ENCODE measurements around the gene PPM1F. TPM values are rescaled to one million over a fixed set of nuclear protein-coding genes. Genes with fewer than 3 reads are reported as not detected.

Gene PPM1F
- total RNA-seq, 8 experiments from 2014 or later, result 12.3 to 23.1 (median 16.3) TPM

DNA sequence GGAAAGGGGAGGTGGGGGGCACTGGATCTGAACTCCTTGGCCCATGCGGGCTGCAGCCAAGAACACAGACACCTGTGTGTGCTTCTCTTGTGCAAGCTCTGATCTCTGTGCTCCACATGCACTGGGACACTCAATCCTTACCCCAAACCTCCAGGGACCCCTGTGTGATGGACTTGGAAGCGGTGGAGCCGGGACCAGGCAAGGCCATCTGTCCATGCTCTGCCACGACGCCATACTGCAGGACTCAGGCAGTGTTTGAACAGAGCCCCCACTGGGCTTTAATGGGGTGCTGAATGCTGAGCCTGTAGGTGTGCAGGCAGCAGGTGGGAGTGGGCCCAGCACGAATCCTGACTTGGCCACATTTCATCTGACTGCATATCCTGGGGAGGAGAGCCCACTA lies 23.4 kb downstream of the PPM1F start:
- in situ Hi-C loops (cut with MboI; ENCODE audit: low pct_unique_long_range_greater_than_20kb in 2 of 9, low sequenced_read_pairs in 9 of 9, unreplicated experiment in 9 of 9), result loop anchor here in 3 of 9 experiments (25.0 kb wide), 1 partner anchor 217 kb away; no protein-coding TSS in a partner anchor
- Histone ChIP-seq H3K27ac (peak overlapping the region in 1 of 2 donors; percentile 25), H3K4me1 (replicated peaks in 1 of 2) (peaks cover 6 to 8% of the 10 kb centered on the region in 2 donors), H3K4me3 (no peak overlapping the region)
- WGBS, 10 experiments, result 67 to 100% (median 100%) methylated on average over 1 to 3 of the region's 6 CpGs; no CpG with 5 or more reads in 5 of the 10 experiments
- no peak for ATAC-seq (replicated peaks in 6 of 8)

DNA sequence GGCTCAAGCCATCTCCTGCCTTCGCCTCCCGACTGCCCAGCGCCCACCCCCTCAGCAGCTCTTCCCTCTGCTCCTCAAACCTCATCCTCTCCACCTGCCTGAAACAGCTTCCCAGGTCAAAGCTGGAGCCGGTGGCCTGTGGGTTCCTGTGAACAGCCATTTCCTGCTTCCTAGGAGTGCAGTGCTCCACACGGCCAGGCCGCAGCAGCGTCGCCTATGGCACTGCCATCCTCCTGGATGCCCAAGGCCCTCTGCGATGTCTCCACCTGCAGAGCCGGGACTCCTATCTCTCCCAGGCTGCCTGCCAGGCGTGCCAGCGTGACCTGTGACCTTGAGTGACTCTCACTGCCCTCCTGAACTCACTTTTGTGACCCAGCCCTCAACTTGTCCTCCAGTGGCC lies 24.6 kb downstream of the PPM1F start:
- 80 to 100% (median 90%) methylated on average over 1 to 10 of the region's 12 CpGs; no CpG with 5 or more reads in 2 of the 10 experiments for WGBS, 10 experiments
- in situ Hi-C loops (cut with MboI; ENCODE audit: low pct_unique_long_range_greater_than_20kb in 2 of 9, low sequenced_read_pairs in 9 of 9, unreplicated experiment in 9 of 9), result loop anchor here in 3 of 9 experiments (25.0 kb wide), 1 partner anchor 216 kb away; no protein-coding TSS in a partner anchor
- H3K4me1 ChIP-seq (replicated peaks in 1 of 2), result peaks cover 6 to 8% of the 10 kb centered on the region in 2 donors
- no peak overlapping the region for H3K4me3 ChIP-seq
- peak overlapping the region in 1 of 2 donors; percentile 46 for H3K27ac ChIP-seq
- no peak for ATAC-seq (replicated peaks in 6 of 8)

DNA sequence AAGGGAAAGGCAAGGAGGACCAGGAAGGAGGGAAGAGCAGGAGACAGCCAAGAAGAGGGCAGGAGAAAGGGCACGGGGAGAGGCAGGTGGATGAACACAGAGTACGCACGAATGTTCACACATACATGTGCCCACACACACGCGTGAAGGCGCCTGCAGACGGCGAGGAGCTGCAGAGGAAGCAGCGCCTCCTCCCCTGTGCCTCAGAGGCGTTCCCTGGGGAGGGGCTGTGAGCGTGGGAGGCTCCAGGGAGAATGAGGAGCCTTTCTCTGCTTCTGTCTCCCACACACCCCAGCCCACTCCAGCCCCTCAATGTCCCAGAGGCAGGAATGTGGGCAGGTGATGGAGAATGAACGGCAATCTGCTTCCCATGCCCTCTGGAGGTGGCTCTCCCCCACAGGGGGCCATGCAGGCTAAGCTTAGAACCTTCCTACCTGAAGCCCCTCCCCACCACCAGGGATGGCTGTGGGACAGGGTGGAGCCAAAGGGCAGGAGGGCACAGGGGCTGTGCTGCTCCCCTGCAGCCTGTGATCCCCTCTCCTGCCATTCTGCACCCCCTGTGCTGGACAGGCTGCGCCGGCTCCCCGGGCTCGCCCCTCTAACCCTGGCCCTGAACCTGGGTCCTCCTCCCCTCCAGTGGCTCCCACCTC lies 25.3 kb downstream of the PPM1F start:
- Histone ChIP-seq H3K27ac (peak overlapping the region; percentile 22 to 57), H3K4me3 (no peak overlapping the region), H3K4me1 (replicated peaks in 1 of 2) (peaks cover 6 to 8% of the 10 kb centered on the region in 2 donors)
- in situ Hi-C loops (cut with MboI; ENCODE audit: low pct_unique_long_range_greater_than_20kb in 2 of 9, low sequenced_read_pairs in 9 of 9, unreplicated experiment in 9 of 9), result loop anchor here in 3 of 9 experiments (25.0 kb wide), 1 partner anchor 215 kb away; no protein-coding TSS in a partner anchor
- peak in 1 of 8 experiments; percentile 8 for ATAC-seq (replicated peaks in 6 of 8)
- whole genome bisulfite sequencing, 10 experiments, result 79 to 94% (median 90%) methylated on average over 2 to 7 of the region's 16 CpGs; no CpG with 5 or more reads in 7 of the 10 experiments

DNA sequence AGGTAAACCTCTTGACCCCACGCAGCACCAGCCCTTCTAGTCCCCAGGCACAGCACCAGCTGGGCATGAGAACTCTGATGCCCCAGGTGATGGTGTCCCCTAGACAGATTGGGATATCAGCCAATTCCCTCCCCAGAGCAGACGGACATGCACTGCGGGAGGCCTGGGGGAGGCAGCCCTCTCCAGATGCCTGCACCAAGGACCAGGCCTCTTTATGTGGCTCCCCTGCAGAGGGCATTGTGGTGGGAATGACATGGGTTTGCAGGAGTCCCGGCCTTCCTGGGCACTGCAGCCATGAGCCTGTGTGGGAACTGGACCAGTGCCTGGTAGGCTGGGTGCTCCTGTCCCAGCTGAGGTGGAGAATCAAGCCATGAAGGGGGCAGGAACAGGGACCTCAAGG lies 25.9 kb downstream of the PPM1F start:
- Histone ChIP-seq H3K4me1 (replicated peaks in 1 of 2) (peaks cover 6 to 8% of the 10 kb centered on the region in 2 donors), H3K4me3 (no peak overlapping the region), H3K27ac (peak overlapping the region in 1 of 2 donors; percentile 57)
- ATAC-seq (replicated peaks in 6 of 8), result no peak
- WGBS, 10 experiments, result 40 to 100% methylated on average over 1 of the region's 4 CpGs; no CpG with 5 or more reads in 8 of the 10 experiments
- in situ Hi-C loops (cut with MboI; ENCODE audit: low pct_unique_long_range_greater_than_20kb in 2 of 9, low sequenced_read_pairs in 9 of 9, unreplicated experiment in 9 of 9), result loop anchor here in 3 of 9 experiments (25.0 kb wide), 1 partner anchor 214 kb away; no protein-coding TSS in a partner anchor

DNA sequence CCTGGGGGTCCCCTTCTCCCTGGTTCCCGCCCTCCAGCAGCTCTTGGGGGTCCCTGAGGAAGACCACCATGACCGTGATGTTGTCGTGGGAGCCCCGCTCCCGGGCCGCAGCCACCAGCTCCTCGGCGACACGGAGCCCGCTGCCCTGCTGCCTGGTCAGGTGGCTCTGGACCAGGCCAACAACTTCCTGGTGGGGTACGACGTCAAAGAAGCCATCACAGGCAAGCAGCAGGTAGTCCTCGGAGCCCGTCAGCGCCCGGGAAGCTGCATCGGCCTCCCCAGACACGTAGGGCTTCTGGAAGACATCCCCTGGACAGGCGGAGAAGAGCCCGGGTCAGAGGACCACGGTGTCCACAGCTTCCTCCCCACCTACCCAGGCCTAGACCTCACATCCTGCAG lies 29.5 kb downstream of the PPM1F start:
- 90 to 96% (median 95%) methylated on average over 2 to 6 of the region's 21 CpGs; no CpG with 5 or more reads in 7 of the 10 experiments for WGBS, 10 experiments
- in situ Hi-C loops (cut with MboI; ENCODE audit: low pct_unique_long_range_greater_than_20kb in 2 of 9, low sequenced_read_pairs in 9 of 9, unreplicated experiment in 9 of 9), result no loop called here
- no peak overlapping the region for H3K27ac ChIP-seq
- no peak for ATAC-seq (replicated peaks in 6 of 8)
- H3K4me3 ChIP-seq, result no peak overlapping the region
- H3K4me1 ChIP-seq (replicated peaks in 1 of 2), result peaks cover 6 to 8% of the 10 kb centered on the region in 2 donors

DNA sequence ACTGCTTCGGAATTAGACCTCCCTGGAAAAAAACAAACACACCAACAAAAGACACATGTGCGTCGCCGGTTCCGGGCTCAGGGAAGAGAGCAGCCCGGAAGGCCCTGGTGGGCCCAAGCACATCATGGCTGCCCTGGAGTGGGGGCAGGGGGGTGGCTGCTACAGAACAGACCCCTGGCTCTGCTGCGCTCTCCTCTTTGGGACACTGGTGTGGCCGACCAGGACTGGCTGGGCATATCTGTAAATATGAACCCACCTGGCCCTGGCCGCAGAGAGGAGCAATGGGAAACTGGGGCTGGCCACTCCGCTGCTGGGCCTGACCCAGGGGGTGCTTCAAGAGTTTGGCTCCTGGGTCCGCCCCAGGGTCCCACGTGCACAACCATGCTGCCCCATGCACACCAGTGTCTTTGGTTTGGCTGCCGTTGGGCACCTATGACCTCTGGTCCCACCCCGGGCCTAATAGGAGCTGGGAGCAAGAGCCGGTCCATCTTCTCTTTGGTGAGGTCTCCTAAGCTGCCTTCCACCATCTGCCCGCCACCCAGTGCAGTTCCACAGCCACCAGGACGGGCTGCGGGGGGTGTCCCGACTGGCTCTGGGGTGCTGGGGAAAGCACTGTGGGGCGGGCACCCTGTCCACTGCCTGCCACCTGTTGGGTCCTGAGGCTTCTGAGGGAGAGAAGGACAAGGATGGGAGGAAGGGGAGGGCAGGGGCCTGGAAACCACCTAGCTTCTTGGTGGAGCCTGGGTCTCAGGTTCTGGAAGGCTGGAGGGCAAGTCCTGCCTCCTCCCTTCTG lies 30.1 kb downstream of the PPM1F start:
- 60 to 100% (median 88%) methylated on average over 1 to 11 of the region's 20 CpGs; no CpG with 5 or more reads in 1 of the 10 experiments for WGBS, 10 experiments
- Histone ChIP-seq H3K4me3 (no peak overlapping the region), H3K4me1 (replicated peaks in 1 of 2) (peaks cover 6 to 8% of the 10 kb centered on the region in 2 donors), H3K27ac (peak overlapping the region in 1 of 2 donors; percentile 51)
- no peak for ATAC-seq (replicated peaks in 6 of 8)
- in situ Hi-C loops (cut with MboI; ENCODE audit: low pct_unique_long_range_greater_than_20kb in 2 of 9, low sequenced_read_pairs in 9 of 9, unreplicated experiment in 9 of 9), result no loop called here

DNA sequence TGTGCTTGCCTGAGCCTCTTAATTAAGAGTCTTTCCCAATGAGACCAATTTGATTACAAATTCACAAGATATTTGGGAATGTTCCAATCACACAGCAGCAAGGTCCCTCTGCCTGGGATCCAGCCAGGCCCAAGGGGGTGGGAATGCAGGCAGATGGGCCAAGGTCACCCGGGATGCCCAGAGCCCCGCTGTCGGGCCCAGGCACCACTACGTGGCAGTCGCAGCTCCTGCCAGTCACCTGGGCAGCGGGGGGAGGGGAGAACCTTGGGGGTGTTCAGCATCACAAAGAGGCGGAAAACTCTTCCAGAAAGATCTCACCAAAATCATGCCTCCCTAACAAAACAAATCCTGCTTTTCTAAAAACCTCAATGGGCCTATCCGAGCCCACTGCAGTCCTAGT lies 30.9 kb downstream of the PPM1F start:
- Histone ChIP-seq H3K27ac (peak overlapping the region in 1 of 2 donors; percentile 58), H3K4me1 (replicated peaks in 1 of 2) (peaks cover 6 to 8% of the 10 kb centered on the region in 2 donors)
- no peak for ATAC-seq (replicated peaks in 6 of 8)

DNA sequence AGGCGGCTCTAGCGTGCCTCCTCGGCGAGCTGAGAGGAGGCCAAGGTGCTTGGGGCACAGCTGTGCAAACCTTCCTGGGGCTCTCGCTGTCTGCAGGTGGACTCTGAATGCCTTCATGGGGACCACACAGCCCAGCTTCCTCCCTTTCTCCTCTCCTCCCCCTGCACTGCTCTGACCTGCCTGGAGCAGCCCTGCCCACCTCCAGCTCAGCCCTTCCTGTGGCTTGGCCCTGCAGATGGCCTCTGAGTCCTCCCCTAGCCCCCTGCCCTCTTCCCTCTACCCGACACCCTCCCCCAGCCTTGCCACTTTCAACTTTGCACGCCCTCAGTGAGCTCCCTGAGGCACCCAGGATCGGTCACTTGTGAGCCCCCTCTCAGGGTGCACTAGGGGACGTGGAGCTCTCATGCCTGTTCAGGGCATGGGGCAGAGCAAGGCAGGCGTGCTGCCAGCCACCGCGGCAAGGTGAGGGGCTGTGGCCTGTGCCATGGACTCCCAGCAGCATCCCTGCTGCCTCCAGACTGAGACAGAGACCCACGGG lies 31.4 kb downstream of the PPM1F start:
- 54 to 62% (median 60%) methylated on average over 1 to 5 of the region's 13 CpGs; no CpG with 5 or more reads in 7 of the 10 experiments for WGBS, 10 experiments
- in situ Hi-C loops (cut with MboI; ENCODE audit: low pct_unique_long_range_greater_than_20kb in 2 of 9, low sequenced_read_pairs in 9 of 9, unreplicated experiment in 9 of 9), result no loop called here
- H3K27ac ChIP-seq, result peak overlapping the region in 1 of 2 donors; percentile 58
- ATAC-seq (replicated peaks in 6 of 8), result peak in 1 of 8 experiments; percentile 15
- H3K4me1 ChIP-seq (replicated peaks in 1 of 2), result peaks cover 6 to 8% of the 10 kb centered on the region in 2 donors
- no peak overlapping the region for H3K4me3 ChIP-seq

More for the DNA sequence above, 30.9 kb downstream of the PPM1F start:
- 41 to 100% (median 66%) methylated on average over 1 to 6 of the region's 8 CpGs; no CpG with 5 or more reads in 1 of the 10 experiments for WGBS, 10 experiments
- H3K4me3 ChIP-seq, result no peak overlapping the region
- in situ Hi-C loops (cut with MboI; ENCODE audit: low pct_unique_long_range_greater_than_20kb in 2 of 9, low sequenced_read_pairs in 9 of 9, unreplicated experiment in 9 of 9), result no loop called here

DNA sequence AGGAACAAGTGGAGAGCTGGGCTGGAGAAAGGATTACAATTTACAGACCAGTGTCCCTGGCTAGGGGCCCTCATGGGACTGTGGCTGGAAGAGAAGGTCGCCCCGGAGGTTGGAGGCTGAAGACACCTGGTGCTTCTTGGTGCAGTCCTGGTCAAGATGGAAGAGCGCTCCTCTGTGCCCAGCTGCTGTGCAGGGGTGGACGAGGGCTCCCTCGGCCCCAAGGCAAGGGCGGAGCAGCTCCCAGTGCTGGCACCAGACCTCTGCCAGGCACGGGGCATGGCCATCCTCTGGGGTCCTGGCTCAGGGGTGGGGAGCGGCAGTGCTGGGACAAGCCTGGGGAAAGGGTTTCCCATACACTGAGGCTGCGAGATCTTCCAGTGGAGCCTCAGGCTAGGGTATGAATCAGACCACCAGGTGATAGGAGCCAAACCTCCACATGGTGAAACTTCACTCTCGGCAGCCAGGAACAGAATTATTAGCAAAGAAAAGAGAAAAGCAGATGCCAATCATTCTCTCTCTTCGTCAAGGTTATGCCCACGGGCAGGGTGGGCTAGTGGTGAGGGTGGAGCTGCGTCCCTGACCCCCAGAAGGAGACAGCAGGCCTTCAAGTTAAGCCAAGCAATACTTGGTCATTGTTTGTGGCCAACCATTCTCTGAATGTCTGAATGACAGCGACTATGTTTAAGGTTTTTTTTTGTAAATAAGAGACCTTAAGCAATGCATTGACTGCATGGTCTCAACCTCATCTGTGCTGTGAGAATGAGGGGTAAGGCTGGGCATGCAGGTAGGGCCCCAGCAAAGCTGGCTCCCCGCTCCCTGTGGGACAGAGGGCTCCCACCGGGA lies 32.1 kb downstream of the PPM1F start:
- in situ Hi-C loops (cut with MboI; ENCODE audit: low pct_unique_long_range_greater_than_20kb in 2 of 9, low sequenced_read_pairs in 9 of 9, unreplicated experiment in 9 of 9), result no loop called here
- peak overlapping the region in 1 of 2 donors; percentile 58 for H3K27ac ChIP-seq
- no peak for ATAC-seq (replicated peaks in 6 of 8)
- no peak overlapping the region for H3K4me3 ChIP-seq
- peaks cover 3% of the 10 kb centered on the region in 2 donors for H3K4me1 ChIP-seq (replicated peaks in 1 of 2)
- WGBS, 10 experiments, result 52 to 100% (median 80%) methylated on average over 1 to 6 of the region's 16 CpGs; no CpG with 5 or more reads in 4 of the 10 experiments

DNA sequence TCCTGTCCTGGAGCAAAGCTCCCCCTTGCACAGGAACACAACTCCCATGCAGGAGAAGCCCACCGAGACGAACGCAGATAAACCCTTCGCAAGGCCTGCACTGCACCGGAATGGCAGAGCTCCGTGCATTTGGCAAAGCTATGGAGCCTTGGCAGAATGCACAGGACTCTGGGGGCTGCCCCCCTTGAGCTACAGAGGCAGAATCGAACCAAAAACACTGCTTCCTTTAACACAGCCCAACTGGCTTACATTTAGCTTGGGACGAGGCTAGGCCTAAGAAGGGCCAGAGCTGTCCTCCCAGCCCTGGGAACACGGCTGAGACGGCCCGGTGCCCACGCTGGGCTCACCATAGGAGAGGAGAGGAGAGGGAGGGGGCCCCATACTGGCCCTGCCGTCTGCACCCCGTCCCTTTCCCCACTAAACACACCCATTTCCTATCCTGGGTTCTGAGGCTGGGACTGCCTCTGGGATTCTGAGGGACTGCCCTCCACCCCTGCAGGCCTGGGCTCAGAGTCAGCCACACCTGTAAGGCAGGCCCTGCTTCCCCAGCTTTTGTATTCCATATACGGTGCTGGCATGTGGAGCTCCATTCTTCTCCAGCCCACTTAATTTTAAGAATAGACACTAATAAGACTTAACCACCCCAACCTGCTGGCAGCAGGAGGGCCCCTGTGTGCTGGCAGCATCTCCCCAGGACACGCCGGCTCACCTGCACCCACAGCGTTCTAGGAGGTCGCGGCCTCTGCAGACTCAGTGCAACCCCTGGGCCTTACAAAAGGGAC lies 32.9 kb downstream of the PPM1F start:
- peak in 2 of 8 experiments; percentile 17 to 36 for ATAC-seq (replicated peaks in 6 of 8)
- 60 to 100% (median 88%) methylated on average over 2 to 8 of the region's 20 CpGs; no CpG with 5 or more reads in 4 of the 10 experiments for WGBS, 10 experiments
- in situ Hi-C loops (cut with MboI; ENCODE audit: low pct_unique_long_range_greater_than_20kb in 2 of 9, low sequenced_read_pairs in 9 of 9, unreplicated experiment in 9 of 9), result no loop called here
- no peaks in the 10 kb centered on the region for H3K4me1 ChIP-seq (replicated peaks in 1 of 2)
- H3K27ac ChIP-seq, result peak overlapping the region; percentile 30 to 49
- no peak overlapping the region for H3K4me3 ChIP-seq

DNA sequence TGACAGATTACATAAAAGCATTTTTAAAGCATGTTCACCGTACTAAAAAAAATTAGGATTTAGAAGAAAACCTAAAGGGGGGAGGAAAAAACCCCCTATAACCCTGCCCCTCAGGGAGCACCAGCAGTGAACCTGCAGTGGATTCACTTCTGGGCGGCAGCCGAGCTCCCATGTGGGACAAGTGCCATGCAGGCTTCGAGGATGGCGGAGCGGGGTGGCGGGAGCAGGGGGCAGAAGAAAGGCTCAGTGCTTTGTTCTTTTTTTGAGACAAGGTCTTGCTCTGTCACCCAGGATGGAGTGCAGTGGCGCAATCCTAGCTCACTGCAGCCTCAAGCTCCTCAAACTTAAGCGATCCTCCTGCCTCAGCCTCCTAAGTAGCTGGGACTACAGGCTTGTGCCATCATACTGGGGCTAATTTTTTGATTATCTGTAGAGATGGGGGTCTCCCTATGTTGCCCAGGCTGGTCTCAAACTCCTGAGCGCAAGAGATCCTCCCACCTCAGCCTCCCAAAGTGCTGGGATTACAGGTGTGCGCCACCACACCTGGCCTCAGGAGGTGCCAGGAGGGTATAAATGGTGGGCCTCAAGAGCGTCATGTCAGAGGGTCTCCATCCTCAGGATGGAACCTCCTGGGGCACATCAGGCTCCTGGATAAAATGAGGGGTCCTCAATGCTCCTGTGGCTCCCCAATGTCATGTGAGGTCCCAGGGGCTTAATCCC lies 34.0 kb downstream of the PPM1F start:
- Histone ChIP-seq H3K27ac (peak overlapping the region in 1 of 2 donors; percentile 53), H3K4me3 (no peak overlapping the region), H3K4me1 (replicated peaks in 1 of 2) (no peaks in the 10 kb centered on the region)
- in situ Hi-C loops (cut with MboI; ENCODE audit: low pct_unique_long_range_greater_than_20kb in 2 of 9, low sequenced_read_pairs in 9 of 9, unreplicated experiment in 9 of 9), result no loop called here
- 70 to 100% (median 98%) methylated on average over 1 to 6 of the region's 12 CpGs; no CpG with 5 or more reads in 4 of the 10 experiments for WGBS, 10 experiments
- ATAC-seq (replicated peaks in 6 of 8), result no peak

All from motor neuron (in vitro differentiated cells).